ENCODE results near the gene PIP5K1C. TPM values are rescaled to one million over a fixed set of nuclear protein-coding genes. Genes with fewer than 3 reads are reported as not detected.

The PIP5K1C gene
- total RNA-seq, 1 experiment from 2014 or later = 34.0 TPM

DNA sequence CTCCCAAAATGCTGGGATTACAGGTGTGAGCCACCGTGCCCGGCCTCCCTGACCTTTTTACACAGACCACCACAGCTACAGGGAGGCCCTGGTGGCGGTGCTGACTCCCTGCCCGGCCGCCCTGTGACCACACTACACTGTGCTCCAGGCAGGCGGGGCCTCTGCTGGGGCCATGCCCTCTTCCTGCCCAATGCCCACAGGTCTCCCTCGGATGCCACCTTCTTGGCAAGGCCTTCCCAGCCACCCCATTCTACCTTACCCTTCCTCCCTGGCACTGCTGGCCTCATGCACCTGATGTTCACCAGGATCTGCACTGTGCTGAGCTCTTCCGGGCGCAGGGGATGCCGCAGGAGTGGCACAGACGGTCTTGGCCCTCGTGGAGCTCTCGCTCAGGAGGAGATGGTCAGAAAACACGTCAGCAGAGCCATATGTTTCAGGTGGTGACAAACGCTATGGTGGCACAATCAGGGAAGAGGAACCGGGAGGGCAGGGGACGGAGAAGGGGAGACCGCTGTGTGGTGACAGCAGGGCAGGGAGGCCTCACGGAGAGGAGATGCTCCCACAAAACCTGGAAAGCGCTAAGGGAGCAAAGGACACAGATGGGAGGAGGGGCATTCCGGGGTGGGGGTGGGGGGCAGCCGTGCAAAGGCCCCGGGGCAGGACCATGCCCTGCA is 4.1 kb downstream of the PIP5K1C start (continued):
- TF ChIP-seq, protein P1, sequence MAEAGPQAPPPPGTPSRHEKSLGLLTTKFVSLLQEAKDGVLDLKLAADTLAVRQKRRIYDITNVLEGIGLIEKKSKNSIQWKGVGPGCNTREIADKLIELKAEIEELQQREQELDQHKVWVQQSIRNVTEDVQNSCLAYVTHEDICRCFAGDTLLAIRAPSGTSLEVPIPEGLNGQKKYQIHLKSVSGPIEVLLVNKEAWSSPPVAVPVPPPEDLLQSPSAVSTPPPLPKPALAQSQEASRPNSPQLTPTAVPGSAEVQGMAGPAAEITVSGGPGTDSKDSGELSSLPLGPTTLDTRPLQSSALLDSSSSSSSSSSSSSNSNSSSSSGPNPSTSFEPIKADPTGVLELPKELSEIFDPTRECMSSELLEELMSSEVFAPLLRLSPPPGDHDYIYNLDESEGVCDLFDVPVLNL (CRISPR knock-in tag; IDR thresholded peaks at IDR 0.05; ENCODE audit: borderline replicate concordance, low read depth) = no peak
- TF ChIP-seq CDX4 (CRISPR knock-in tag; IDR thresholded peaks at IDR 0.05; ENCODE audit: borderline replicate concordance) (no peak), NR2C2 (CRISPR knock-in tag; IDR thresholded peaks at IDR 0.05) (no peak), FOXP1 (CRISPR knock-in tag; IDR thresholded peaks at IDR 0.05; ENCODE audit: borderline replicate concordance) (no peak), ZNF396 (CRISPR knock-in tag; IDR thresholded peaks at IDR 0.05; ENCODE audit: borderline replicate concordance) (no peak)
- TF ChIP-seq, protein P2, sequence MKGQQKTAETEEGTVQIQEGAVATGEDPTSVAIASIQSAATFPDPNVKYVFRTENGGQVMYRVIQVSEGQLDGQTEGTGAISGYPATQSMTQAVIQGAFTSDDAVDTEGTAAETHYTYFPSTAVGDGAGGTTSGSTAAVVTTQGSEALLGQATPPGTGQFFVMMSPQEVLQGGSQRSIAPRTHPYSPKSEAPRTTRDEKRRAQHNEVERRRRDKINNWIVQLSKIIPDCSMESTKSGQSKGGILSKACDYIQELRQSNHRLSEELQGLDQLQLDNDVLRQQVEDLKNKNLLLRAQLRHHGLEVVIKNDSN (CRISPR knock-in tag; IDR thresholded peaks at IDR 0.05) = no peak

DNA sequence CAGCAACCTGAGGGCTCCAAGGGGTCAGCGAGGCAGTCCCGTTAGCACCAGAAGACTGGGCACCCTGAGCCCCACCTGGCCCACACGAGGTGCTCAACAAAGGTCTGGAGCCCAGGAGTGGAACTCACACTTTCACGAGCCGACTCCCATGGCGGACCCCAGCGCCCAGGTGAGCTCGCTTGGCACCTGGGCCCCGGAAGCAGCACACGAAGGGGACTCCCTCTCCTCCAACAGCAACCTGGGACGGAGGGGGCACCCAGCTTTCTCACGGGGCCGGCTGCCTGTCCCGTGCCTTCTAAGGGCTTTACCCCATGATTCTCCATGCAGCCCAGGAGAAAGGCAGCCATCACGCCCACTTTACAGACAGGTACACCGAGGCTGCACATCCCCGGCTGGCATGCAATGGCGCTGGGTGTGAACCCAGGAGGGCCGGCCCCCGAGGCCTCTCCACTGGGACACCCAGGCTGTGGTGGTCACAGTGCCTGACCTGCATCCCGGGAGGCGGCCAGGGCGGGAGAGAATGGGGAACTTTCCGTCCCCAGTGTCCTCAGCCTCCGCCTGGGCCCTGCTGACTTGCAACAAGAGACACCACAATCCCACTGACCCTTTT is 5.0 kb downstream of the PIP5K1C start:
- Mint-ChIP-seq H3K4me1 (peaks cover 3% of the 10 kb centered on the region; the same call in 1 of the 2 replicates), H3K9me3 (no peaks in the 10 kb centered on the region), H3K36me3 (peaks cover 5% of the 10 kb centered on the region; the same call in 1 of the 2 replicates), H3K27ac (no peak overlapping the region), H3K4me3 (no peak overlapping the region), H3K27me3 (ENCODE audit: low read depth) (no peaks in the 10 kb centered on the region)
- ATAC-seq (no peak), DNase-seq (ENCODE audit: low spot score) (no peak)
- CTCF ChIA-PET = interaction anchor here (1.1 kb wide), 1 partner anchor 23 kb away, joined by 3 read pairs; no protein-coding TSS in a partner anchor
- POLR2A ChIA-PET = no interaction called here
- TF ChIP-seq IRF2 (CRISPR knock-in tag; IDR thresholded peaks at IDR 0.05; ENCODE audit: borderline replicate concordance, low read depth) = no peak
- no peak for TF ChIP-seq CTCF (IDR thresholded peaks at IDR 0.05)
- TF ChIP-seq JUN (CRISPR knock-in tag; IDR thresholded peaks at IDR 0.05) = no peak
- TF ChIP-seq ZNF263 (CRISPR knock-in tag; IDR thresholded peaks at IDR 0.05; ENCODE audit: low read depth) = no peak
- no peak for TF ChIP-seq SOX15 (CRISPR knock-in tag; IDR thresholded peaks at IDR 0.05)
- TF ChIP-seq ZNF281 (CRISPR knock-in tag; IDR thresholded peaks at IDR 0.05) = no peak
- TF ChIP-seq CBFB (CRISPR knock-in tag; IDR thresholded peaks at IDR 0.05; ENCODE audit: low read depth) = no peak
- no peak for TF ChIP-seq ZNF416 (CRISPR knock-in tag; IDR thresholded peaks at IDR 0.05)
- no peak for TF ChIP-seq SMAD3 (CRISPR knock-in tag; IDR thresholded peaks at IDR 0.05; ENCODE audit: borderline replicate concordance)
- TF ChIP-seq CREB1 (CRISPR knock-in tag; IDR thresholded peaks at IDR 0.05) = no peak
- no peak for TF ChIP-seq ZNF317 (CRISPR knock-in tag; IDR thresholded peaks at IDR 0.05; ENCODE audit: borderline replicate concordance, low read depth)
- no peak for TF ChIP-seq ETV6 (CRISPR knock-in tag; IDR thresholded peaks at IDR 0.05)
- TF ChIP-seq, protein P3, sequence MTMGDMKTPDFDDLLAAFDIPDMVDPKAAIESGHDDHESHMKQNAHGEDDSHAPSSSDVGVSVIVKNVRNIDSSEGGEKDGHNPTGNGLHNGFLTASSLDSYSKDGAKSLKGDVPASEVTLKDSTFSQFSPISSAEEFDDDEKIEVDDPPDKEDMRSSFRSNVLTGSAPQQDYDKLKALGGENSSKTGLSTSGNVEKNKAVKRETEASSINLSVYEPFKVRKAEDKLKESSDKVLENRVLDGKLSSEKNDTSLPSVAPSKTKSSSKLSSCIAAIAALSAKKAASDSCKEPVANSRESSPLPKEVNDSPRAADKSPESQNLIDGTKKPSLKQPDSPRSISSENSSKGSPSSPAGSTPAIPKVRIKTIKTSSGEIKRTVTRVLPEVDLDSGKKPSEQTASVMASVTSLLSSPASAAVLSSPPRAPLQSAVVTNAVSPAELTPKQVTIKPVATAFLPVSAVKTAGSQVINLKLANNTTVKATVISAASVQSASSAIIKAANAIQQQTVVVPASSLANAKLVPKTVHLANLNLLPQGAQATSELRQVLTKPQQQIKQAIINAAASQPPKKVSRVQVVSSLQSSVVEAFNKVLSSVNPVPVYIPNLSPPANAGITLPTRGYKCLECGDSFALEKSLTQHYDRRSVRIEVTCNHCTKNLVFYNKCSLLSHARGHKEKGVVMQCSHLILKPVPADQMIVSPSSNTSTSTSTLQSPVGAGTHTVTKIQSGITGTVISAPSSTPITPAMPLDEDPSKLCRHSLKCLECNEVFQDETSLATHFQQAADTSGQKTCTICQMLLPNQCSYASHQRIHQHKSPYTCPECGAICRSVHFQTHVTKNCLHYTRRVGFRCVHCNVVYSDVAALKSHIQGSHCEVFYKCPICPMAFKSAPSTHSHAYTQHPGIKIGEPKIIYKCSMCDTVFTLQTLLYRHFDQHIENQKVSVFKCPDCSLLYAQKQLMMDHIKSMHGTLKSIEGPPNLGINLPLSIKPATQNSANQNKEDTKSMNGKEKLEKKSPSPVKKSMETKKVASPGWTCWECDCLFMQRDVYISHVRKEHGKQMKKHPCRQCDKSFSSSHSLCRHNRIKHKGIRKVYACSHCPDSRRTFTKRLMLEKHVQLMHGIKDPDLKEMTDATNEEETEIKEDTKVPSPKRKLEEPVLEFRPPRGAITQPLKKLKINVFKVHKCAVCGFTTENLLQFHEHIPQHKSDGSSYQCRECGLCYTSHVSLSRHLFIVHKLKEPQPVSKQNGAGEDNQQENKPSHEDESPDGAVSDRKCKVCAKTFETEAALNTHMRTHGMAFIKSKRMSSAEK (CRISPR knock-in tag; IDR thresholded peaks at IDR 0.05; ENCODE audit: borderline replicate concordance) = no peak
- TF ChIP-seq SMAD4 (CRISPR knock-in tag; IDR thresholded peaks at IDR 0.05) = no peak
- no peak for TF ChIP-seq SP1 (CRISPR knock-in tag; conservative IDR thresholded peaks at IDR 0.05)
- no peak for TF ChIP-seq GTF2I (CRISPR knock-in tag; conservative IDR thresholded peaks at IDR 0.05)
- TF ChIP-seq, protein P4, sequence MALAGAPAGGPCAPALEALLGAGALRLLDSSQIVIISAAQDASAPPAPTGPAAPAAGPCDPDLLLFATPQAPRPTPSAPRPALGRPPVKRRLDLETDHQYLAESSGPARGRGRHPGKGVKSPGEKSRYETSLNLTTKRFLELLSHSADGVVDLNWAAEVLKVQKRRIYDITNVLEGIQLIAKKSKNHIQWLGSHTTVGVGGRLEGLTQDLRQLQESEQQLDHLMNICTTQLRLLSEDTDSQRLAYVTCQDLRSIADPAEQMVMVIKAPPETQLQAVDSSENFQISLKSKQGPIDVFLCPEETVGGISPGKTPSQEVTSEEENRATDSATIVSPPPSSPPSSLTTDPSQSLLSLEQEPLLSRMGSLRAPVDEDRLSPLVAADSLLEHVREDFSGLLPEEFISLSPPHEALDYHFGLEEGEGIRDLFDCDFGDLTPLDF (CRISPR knock-in tag; IDR thresholded peaks at IDR 0.05) = no peak
